ENCODE data around the gene TXNDC12. TPM values are rescaled to one million over a fixed set of nuclear protein-coding genes. Genes with fewer than 3 reads are reported as not detected.

The TXNDC12 gene
- total RNA-seq (2021) (80.6 to 89.2 TPM (median 80.9 TPM) in 3 replicates), Bru-seq, nascent RNA (percentile 85 among the genes with signal in this experiment)
- long read RNA-seq, experiment 1, transcript TXNDC12-201 (7 exons, 2,396 nt): major isoform, 320 of 334 reads
- long read RNA-seq, experiment 1, partial matches to known transcripts: 5 of 334 reads
- long read RNA-seq, experiment 1, other reads (novel, unspliced or antisense): 8 of 334 reads
- long read RNA-seq, experiment 2, transcript TXNDC12-201 (7 exons, 2,396 nt): major isoform, 119 of 149 reads
- long read RNA-seq, experiment 2, partial matches to known transcripts: 21 of 149 reads
- long read RNA-seq, experiment 2, other reads (novel, unspliced or antisense): 9 of 149 reads
- long read RNA-seq, experiment 3, transcript TXNDC12-201 (7 exons, 2,396 nt): major isoform, 400 of 411 reads
- long read RNA-seq, experiment 3, partial matches to known transcripts: 4 of 411 reads
- long read RNA-seq, experiment 3, other reads (novel, unspliced or antisense): 7 of 411 reads

DNA sequence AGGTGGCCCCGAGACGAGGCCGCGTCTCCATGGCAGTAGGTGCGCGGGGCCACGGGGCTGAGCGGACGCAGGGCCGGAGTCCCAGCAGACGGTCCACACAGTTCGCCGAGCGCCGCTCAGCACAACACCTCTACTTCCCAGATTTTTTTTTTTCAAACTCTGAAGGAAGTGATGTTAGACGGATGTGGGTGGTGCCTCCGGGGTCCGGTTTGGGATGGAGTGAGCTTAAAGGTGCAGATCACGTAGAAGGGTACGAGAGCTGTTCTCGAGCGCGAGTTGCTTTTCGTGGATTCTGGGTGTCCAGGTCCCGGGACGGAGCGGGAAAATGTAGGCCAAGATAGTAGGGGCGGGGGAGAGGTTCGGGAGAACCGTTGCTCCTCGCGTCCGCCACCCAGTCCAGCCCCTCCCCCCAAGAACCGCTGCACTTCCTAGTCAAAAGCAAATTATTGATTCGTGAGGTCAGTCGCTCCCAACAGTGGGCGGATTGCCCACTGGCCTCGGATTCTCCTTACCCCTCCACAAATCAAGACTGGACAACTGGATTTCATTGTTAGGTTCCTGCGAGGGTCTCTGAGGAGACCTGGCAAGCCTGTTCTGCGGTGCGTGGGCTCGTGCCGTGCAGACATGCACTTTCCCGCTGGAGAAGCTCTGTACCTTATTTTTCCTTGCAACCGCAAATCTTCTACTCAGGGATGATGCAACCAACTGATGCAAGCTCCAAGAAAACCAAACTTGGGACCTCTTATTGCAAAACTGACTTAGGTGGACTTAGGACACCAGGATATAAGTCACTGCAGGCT is at the start of gene TXNDC12:
Gene TXNDC12 (minus strand): TSS at position 126 of the 800 bp plus-strand sequence. CDS start 95 bp downstream, at position 31.
- Mint-ChIP-seq H3K27ac (peak within 1 kb of the TSS; percentile 99), H3K36me3 (peaks cover 28% of the 10 kb centered on the region), H3K27me3 (ENCODE audit: low read depth) (no peaks in the 10 kb centered on the region), H3K4me1 (peaks cover 33% of the 10 kb centered on the region), H3K4me3 (peak within 1 kb of the TSS; percentile 97), H3K9me3 (no peaks in the 10 kb centered on the region)
- POLR2A ChIA-PET: interaction anchor here (0.6 to 2.3 kb wide), 8 partner anchors 22 to 349 kb away, joined by 3 to 11 read pairs (median 6); partner anchors contain the start of genes KTI12, ORC1 and PRPF38A
- ATAC-seq (peak; percentile 77), DNase-seq (ENCODE audit: low spot score) (peak; percentile 76)
- CTCF ChIA-PET: interaction anchor here (1.7 to 2.6 kb wide), 2 partner anchors 158 to 293 kb away, joined by 6 to 12 read pairs; no protein-coding TSS in a partner anchor
- TF ChIP-seq SMAD4 (CRISPR knock-in tag; IDR thresholded peaks at IDR 0.05) (peak; percentile 83), NFE2L1 (CRISPR knock-in tag; IDR thresholded peaks at IDR 0.05) (no peak), OVOL2 (CRISPR knock-in tag; IDR thresholded peaks at IDR 0.05; ENCODE audit: borderline replicate concordance) (no peak), ZNF423 (CRISPR knock-in tag; IDR thresholded peaks at IDR 0.05) (no peak), FOXK1 (CRISPR knock-in tag; IDR thresholded peaks at IDR 0.05) (peak; percentile 81), CREB1 (CRISPR knock-in tag; IDR thresholded peaks at IDR 0.05) (no peak), TEAD4 (CRISPR knock-in tag; IDR thresholded peaks at IDR 0.05) (peak; percentile 70), GRHL2 (CRISPR knock-in tag; IDR thresholded peaks at IDR 0.05; ENCODE audit: insufficient replicate concordance, severe bottlenecking) (no peak), FOXJ3 (CRISPR knock-in tag; IDR thresholded peaks at IDR 0.05; ENCODE audit: borderline replicate concordance) (no peak), SMAD3 (CRISPR knock-in tag; IDR thresholded peaks at IDR 0.05; ENCODE audit: borderline replicate concordance) (no peak), MYBL2 (CRISPR knock-in tag; IDR thresholded peaks at IDR 0.05) (peak; percentile 86)
- TF ChIP-seq, protein P1, sequence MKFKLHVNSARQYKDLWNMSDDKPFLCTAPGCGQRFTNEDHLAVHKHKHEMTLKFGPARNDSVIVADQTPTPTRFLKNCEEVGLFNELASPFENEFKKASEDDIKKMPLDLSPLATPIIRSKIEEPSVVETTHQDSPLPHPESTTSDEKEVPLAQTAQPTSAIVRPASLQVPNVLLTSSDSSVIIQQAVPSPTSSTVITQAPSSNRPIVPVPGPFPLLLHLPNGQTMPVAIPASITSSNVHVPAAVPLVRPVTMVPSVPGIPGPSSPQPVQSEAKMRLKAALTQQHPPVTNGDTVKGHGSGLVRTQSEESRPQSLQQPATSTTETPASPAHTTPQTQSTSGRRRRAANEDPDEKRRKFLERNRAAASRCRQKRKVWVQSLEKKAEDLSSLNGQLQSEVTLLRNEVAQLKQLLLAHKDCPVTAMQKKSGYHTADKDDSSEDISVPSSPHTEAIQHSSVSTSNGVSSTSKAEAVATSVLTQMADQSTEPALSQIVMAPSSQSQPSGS (CRISPR knock-in tag; IDR thresholded peaks at IDR 0.05; ENCODE audit: borderline replicate concordance, low read depth): no peak
- TF ChIP-seq, protein P2, sequence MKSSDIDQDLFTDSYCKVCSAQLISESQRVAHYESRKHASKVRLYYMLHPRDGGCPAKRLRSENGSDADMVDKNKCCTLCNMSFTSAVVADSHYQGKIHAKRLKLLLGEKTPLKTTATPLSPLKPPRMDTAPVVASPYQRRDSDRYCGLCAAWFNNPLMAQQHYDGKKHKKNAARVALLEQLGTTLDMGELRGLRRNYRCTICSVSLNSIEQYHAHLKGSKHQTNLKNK (CRISPR knock-in tag; IDR thresholded peaks at IDR 0.05): no peak
- TF ChIP-seq, protein P3, sequence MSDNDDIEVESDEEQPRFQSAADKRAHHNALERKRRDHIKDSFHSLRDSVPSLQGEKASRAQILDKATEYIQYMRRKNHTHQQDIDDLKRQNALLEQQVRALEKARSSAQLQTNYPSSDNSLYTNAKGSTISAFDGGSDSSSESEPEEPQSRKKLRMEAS (CRISPR knock-in tag; IDR thresholded peaks at IDR 0.05): peak; percentile 74
- TF ChIP-seq, protein P4, sequence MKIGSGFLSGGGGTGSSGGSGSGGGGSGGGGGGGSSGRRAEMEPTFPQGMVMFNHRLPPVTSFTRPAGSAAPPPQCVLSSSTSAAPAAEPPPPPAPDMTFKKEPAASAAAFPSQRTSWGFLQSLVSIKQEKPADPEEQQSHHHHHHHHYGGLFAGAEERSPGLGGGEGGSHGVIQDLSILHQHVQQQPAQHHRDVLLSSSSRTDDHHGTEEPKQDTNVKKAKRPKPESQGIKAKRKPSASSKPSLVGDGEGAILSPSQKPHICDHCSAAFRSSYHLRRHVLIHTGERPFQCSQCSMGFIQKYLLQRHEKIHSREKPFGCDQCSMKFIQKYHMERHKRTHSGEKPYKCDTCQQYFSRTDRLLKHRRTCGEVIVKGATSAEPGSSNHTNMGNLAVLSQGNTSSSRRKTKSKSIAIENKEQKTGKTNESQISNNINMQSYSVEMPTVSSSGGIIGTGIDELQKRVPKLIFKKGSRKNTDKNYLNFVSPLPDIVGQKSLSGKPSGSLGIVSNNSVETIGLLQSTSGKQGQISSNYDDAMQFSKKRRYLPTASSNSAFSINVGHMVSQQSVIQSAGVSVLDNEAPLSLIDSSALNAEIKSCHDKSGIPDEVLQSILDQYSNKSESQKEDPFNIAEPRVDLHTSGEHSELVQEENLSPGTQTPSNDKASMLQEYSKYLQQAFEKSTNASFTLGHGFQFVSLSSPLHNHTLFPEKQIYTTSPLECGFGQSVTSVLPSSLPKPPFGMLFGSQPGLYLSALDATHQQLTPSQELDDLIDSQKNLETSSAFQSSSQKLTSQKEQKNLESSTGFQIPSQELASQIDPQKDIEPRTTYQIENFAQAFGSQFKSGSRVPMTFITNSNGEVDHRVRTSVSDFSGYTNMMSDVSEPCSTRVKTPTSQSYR (CRISPR knock-in tag; IDR thresholded peaks at IDR 0.05): 0 out of 2 replicates have a peak, but pooled peaks have one; percentile 46
- TF ChIP-seq, protein P5, sequence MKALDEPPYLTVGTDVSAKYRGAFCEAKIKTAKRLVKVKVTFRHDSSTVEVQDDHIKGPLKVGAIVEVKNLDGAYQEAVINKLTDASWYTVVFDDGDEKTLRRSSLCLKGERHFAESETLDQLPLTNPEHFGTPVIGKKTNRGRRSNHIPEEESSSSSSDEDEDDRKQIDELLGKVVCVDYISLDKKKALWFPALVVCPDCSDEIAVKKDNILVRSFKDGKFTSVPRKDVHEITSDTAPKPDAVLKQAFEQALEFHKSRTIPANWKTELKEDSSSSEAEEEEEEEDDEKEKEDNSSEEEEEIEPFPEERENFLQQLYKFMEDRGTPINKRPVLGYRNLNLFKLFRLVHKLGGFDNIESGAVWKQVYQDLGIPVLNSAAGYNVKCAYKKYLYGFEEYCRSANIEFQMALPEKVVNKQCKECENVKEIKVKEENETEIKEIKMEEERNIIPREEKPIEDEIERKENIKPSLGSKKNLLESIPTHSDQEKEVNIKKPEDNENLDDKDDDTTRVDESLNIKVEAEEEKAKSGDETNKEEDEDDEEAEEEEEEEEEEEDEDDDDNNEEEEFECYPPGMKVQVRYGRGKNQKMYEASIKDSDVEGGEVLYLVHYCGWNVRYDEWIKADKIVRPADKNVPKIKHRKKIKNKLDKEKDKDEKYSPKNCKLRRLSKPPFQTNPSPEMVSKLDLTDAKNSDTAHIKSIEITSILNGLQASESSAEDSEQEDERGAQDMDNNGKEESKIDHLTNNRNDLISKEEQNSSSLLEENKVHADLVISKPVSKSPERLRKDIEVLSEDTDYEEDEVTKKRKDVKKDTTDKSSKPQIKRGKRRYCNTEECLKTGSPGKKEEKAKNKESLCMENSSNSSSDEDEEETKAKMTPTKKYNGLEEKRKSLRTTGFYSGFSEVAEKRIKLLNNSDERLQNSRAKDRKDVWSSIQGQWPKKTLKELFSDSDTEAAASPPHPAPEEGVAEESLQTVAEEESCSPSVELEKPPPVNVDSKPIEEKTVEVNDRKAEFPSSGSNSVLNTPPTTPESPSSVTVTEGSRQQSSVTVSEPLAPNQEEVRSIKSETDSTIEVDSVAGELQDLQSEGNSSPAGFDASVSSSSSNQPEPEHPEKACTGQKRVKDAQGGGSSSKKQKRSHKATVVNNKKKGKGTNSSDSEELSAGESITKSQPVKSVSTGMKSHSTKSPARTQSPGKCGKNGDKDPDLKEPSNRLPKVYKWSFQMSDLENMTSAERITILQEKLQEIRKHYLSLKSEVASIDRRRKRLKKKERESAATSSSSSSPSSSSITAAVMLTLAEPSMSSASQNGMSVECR (CRISPR knock-in tag; IDR thresholded peaks at IDR 0.05; ENCODE audit: borderline replicate concordance): peak; percentile 77; the same call in 1 of the 2 replicates
- TF ChIP-seq, protein P6, sequence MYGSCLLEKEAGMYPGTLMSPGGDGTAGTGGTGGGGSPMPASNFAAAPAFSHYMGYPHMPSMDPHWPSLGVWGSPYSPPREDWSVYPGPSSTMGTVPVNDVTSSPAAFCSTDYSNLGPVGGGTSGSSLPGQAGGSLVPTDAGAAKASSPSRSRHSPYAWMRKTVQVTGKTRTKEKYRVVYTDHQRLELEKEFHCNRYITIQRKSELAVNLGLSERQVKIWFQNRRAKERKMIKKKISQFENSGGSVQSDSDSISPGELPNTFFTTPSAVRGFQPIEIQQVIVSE (CRISPR knock-in tag; IDR thresholded peaks at IDR 0.05; ENCODE audit: borderline replicate concordance): no peak
- TF ChIP-seq, protein P7, sequence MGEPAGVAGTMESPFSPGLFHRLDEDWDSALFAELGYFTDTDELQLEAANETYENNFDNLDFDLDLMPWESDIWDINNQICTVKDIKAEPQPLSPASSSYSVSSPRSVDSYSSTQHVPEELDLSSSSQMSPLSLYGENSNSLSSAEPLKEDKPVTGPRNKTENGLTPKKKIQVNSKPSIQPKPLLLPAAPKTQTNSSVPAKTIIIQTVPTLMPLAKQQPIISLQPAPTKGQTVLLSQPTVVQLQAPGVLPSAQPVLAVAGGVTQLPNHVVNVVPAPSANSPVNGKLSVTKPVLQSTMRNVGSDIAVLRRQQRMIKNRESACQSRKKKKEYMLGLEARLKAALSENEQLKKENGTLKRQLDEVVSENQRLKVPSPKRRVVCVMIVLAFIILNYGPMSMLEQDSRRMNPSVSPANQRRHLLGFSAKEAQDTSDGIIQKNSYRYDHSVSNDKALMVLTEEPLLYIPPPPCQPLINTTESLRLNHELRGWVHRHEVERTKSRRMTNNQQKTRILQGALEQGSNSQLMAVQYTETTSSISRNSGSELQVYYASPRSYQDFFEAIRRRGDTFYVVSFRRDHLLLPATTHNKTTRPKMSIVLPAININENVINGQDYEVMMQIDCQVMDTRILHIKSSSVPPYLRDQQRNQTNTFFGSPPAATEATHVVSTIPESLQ (CRISPR knock-in tag; IDR thresholded peaks at IDR 0.05): no peak
- TF ChIP-seq, protein P8, sequence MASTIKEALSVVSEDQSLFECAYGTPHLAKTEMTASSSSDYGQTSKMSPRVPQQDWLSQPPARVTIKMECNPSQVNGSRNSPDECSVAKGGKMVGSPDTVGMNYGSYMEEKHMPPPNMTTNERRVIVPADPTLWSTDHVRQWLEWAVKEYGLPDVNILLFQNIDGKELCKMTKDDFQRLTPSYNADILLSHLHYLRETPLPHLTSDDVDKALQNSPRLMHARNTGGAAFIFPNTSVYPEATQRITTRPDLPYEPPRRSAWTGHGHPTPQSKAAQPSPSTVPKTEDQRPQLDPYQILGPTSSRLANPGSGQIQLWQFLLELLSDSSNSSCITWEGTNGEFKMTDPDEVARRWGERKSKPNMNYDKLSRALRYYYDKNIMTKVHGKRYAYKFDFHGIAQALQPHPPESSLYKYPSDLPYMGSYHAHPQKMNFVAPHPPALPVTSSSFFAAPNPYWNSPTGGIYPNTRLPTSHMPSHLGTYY (CRISPR knock-in tag; IDR thresholded peaks at IDR 0.05): no peak

Measured in WTC11 (cell line).